Kidney (tissue), 14 donors: ENCODE data around the gene SNX9. TPM values are rescaled to one million over a fixed set of nuclear protein-coding genes. Genes with fewer than 3 reads are reported as not detected.

Experiments
- DNase-seq, 5 donors: peaks; one replicate each; pipeline ENCODE4 v3.0.0-alpha.2; 2013 to 2020
- FAIRE-seq: peaks from 2 replicates; lab custom pipeline; 2012; peaks lifted over from hg19 to GRCh38; lab: Jason Lieb, UNC
- H3K27ac ChIP-seq, 2 donors: one replicate each; pipeline ENCODE4 v1.7.0; 2013; ENCODE audit warnings: low read depth in 2 of 2, low read length in 2 of 2, inconsistent platforms in 1 of 2
- H3K27me3 ChIP-seq: one replicate; pipeline ENCODE4 v1.7.1; 2013; ENCODE audit warnings: low read length, inconsistent platforms; ENCODE audit not compliant: control insufficient read depth, insufficient read depth
- H3K36me3 ChIP-seq, 3 donors: one replicate each; pipeline versions ENCODE4 v1.7.0 to v1.7.1; 2013; ENCODE audit warnings: low read length in 3 of 3, control low read depth in 1 of 3, inconsistent platforms in 1 of 3; ENCODE audit not compliant: insufficient read depth in 3 of 3, control insufficient read depth in 2 of 3
- H3K4me1 ChIP-seq, 3 donors: one replicate each; pipeline versions ENCODE4 v1.7.0 to v1.7.1; 2013; ENCODE audit warnings: low read length in 3 of 3, inconsistent platforms in 1 of 3, low read depth in 1 of 3; ENCODE audit not compliant: control insufficient read depth in 2 of 3, insufficient read depth in 2 of 3
- H3K4me3 ChIP-seq, 3 donors: one replicate each; pipeline versions ENCODE4 v1.7.0 to v1.8.1; 2013; ENCODE audit warnings: low read length in 3 of 3, control low read depth in 1 of 3, inconsistent platforms in 1 of 3
- H3K9ac ChIP-seq, 3 donors: one replicate each; pipeline versions ENCODE4 v1.7.0 to v1.7.1; 2013; ENCODE audit warnings: low read length in 3 of 3, control low read depth in 1 of 3, inconsistent platforms in 1 of 3
- H3K9me3 ChIP-seq, 3 donors: one replicate each; pipeline versions ENCODE4 v1.7.0 to v1.7.1; 2013; ENCODE audit warnings: low read length in 3 of 3, control low read depth in 1 of 3, inconsistent platforms in 1 of 3; ENCODE audit not compliant: control insufficient read depth in 2 of 3, insufficient read depth in 1 of 3
- CTCF ChIP-seq: IDR thresholded peaks from 3 replicates; pipeline ENCODE4 v1.5.1; 2012; ENCODE audit warnings: mild to moderate bottlenecking, moderate library complexity, borderline replicate concordance; ENCODE audit not compliant: insufficient read depth; ENCODE audit errors: extremely low read depth
- intact Hi-C: fragments of 100-400 bp; cut with DNase I; formaldehyde crosslinking; loops from one replicate; pipeline ENCODE4 v1.11.1; 2022
- polyA plus RNA-seq: library from polyadenylated mRNA; stranded (reverse); fragments of 350-450 nt; fragmentation: Illumina TruSeq; extraction: RNeasy Lipid Tissue Mini Kit (QIAGEN cat#74804); gene quantifications from one replicate; pipeline ENCODE4 v1.2.3, GENCODE V29; 2014; ENCODE audit warnings: low read depth, low replicate concordance; ENCODE audit not compliant: insufficient read depth
- total RNA-seq: library from RNA; stranded (reverse); fragmentation: NEBNext Ultra II Directional; extraction: Animal tissue kit (Norgen Biotek cat#: 25700); gene quantifications from one replicate; pipeline ENCODE4 v1.2.1, GENCODE V29; 2021
- donor health status: control.
- donor health status: control.
- donor health status: control.
- donor health status: control.
- donor health status: control.
- donor health status: DM: yes; HTN: yes; CAD: no.
- donor health status: Normal renal cell carcinoma (clear cell type).

The SNX9 gene
- total and polyA plus RNA-seq, 2 donors from 2014 or later = 25.2 to 49.3 TPM

- H3K9me3 ChIP-seq = no peaks in the 10 kb centered on the region
- H3K27ac ChIP-seq = no peak overlapping the region
- TF ChIP-seq CTCF = no peak
- no peak overlapping the region for H3K9ac ChIP-seq
- H3K36me3 ChIP-seq = no peaks in the 10 kb centered on the region
- no peaks in the 10 kb centered on the region for H3K4me1 ChIP-seq
- DNase-seq (no peak), FAIRE-seq (no peak)
- no peaks in the 10 kb centered on the region for H3K27me3 ChIP-seq
- H3K4me3 ChIP-seq = no peak overlapping the region
- intact Hi-C loops = no loop called here
Measured at GRCh38 chr6:157806856-157807215, 16.2 kb upstream of the SNX9 start.

GRCh38 chr6:157808405-157808950 is 14.6 kb upstream of the SNX9 start:
- H3K9me3 ChIP-seq = no peaks in the 10 kb centered on the region
- H3K27ac ChIP-seq = no peak overlapping the region
- TF ChIP-seq CTCF = no peak
- H3K4me1 ChIP-seq = no peaks in the 10 kb centered on the region
- no peak overlapping the region for H3K4me3 ChIP-seq
- intact Hi-C loops = no loop called here
- DNase-seq = no peak
- H3K36me3 ChIP-seq = no peaks in the 10 kb centered on the region
- H3K27me3 ChIP-seq = no peaks in the 10 kb centered on the region
- H3K9ac ChIP-seq = no peak overlapping the region
- no peak for FAIRE-seq

- no peak overlapping the region for H3K27ac ChIP-seq
- FAIRE-seq (no peak), DNase-seq (no peak)
- intact Hi-C loops = no loop called here
- H3K27me3 ChIP-seq = no peaks in the 10 kb centered on the region
- no peaks in the 10 kb centered on the region for H3K9me3 ChIP-seq
- no peaks in the 10 kb centered on the region for H3K36me3 ChIP-seq
- no peak overlapping the region for H3K9ac ChIP-seq
- no peak overlapping the region for H3K4me3 ChIP-seq
- H3K4me1 ChIP-seq = no peaks in the 10 kb centered on the region
- no peak for TF ChIP-seq CTCF
Measured at GRCh38 chr6:157809613-157810012, 13.4 kb upstream of the SNX9 start.

- Histone ChIP-seq H3K27ac (no peak overlapping the region), H3K9me3 (no peaks in the 10 kb centered on the region), H3K27me3 (no peaks in the 10 kb centered on the region), H3K9ac (no peak overlapping the region), H3K36me3 (no peaks in the 10 kb centered on the region), H3K4me3 (no peak overlapping the region), H3K4me1 (no peaks in the 10 kb centered on the region)
- no peak for TF ChIP-seq CTCF
- FAIRE-seq (no peak), DNase-seq (no peak)
- intact Hi-C loops = no loop called here
Measured at GRCh38 chr6:157811137-157811475, 11.9 kb upstream of the SNX9 start.
